Upper lobe of left lung (tissue), 6 donors: ENCODE results near the gene CFAP221. TPM values are rescaled to one million over a fixed set of nuclear protein-coding genes. Genes with fewer than 3 reads are reported as not detected.

ENCODE experiments used
- ATAC-seq, 2 donors: fragments of 200-7000 bp; cut with Tn5 transposase; one replicate each; pipeline ENCODE4 v1.9.1; 2022; ENCODE audit warnings: mild to moderate bottlenecking in 2 of 2, moderate library complexity in 2 of 2; ENCODE audit not compliant: low FRiP score in 2 of 2
- DNase-seq, 2 donors: peaks; one replicate each; pipeline ENCODE4 v3.0.0-alpha.2; 2019 to 2020
- H3K27ac ChIP-seq, 4 donors: fragments of 200-600 bp; sonication (generic); one replicate each; pipeline ENCODE4 v1.5.1; 2016 to 2019
- H3K27me3 ChIP-seq, 4 donors: fragments of 200-600 bp; sonication (generic); one replicate each; pipeline ENCODE4 v1.5.1; 2017 to 2019
- H3K36me3 ChIP-seq, 4 donors: fragments of 200-600 bp; sonication (generic); one replicate each; pipeline ENCODE4 v1.5.1; 2016 to 2019
- H3K4me1 ChIP-seq, 4 donors: fragments of 200-600 bp; sonication (generic); one replicate each; pipeline ENCODE4 v1.5.1; 2018 to 2019
- H3K4me3 ChIP-seq, 4 donors: fragments of 200-600 bp; sonication (generic); one replicate each; pipeline ENCODE4 v1.5.1; 2017 to 2019; ENCODE audit warnings: mild to moderate bottlenecking in 2 of 4, moderate library complexity in 1 of 4
- H3K9me3 ChIP-seq, 4 donors: fragments of 200-600 bp; sonication (generic); one replicate each; pipeline ENCODE4 v1.5.1; 2018 to 2019
- EP300 ChIP-seq, 4 donors: sonication (generic); formaldehyde crosslinking; IDR thresholded peaks; one replicate each; pipeline ENCODE4 v1.5.1; 2017; ENCODE audit warnings: antibody characterized with exemption in 4 of 4, control low read depth in 2 of 4
- POLR2A ChIP-seq, 4 donors: fragments of 450-650 bp; IDR thresholded peaks; one replicate each; pipeline ENCODE4 v1.5.1; 2016 to 2017; ENCODE audit warnings: antibody characterized with exemption in 4 of 4, mild to moderate bottlenecking in 2 of 4
- POLR2AphosphoS5 ChIP-seq, 2 donors: sonication (generic); formaldehyde crosslinking; IDR thresholded peaks; one replicate each; pipeline ENCODE4 v1.5.1; 2017; ENCODE audit warnings: antibody characterized with exemption in 2 of 2
- WGBS, 2 donors: methylation state at CpG; one replicate each; pipeline ENCODE4 v1.1.5; 2017 to 2018; 5-methylcytosine and 5-hydroxymethylcytosine counted together
- total RNA-seq, 6 donors: library from RNA; depleted of rRNA in 4 of 6; stranded (reverse); fragments of >200 nt in 4 of 6; gene quantifications; one replicate each; pipeline versions ENCODE4 v1.1.0 to v1.2.1, GENCODE V29; 2016 to 2021
- TF ChIP-seq, protein P1 (sequence below), 6 experiments: fragments of 450-650 bp in 4 of 6; fragments of 200-600 bp in 2 of 6; sonication (generic) in 2 of 6; IDR thresholded peaks; one replicate each; pipeline ENCODE4 v1.5.1; 2016 to 2019; ENCODE audit warnings: antibody characterized with exemption in 6 of 6
- donor health status: DM: no; HTN: no; CAD: no; lungs with moderate emphysema.
- donor health status: DM: no; HTN: yes; CAD: no; lungs with severe emphysema.

CFAP221 gene
- total RNA-seq: 10 to 100 TPM; 13.9 to 67.5 (median 30.9) TPM

GRCh38 chr2:119544075-119544938, at the start of gene CFAP221:
Gene CFAP221, plus strand, starts transcription at chr2:119544449. Its CDS starts 1,683 bp downstream, at chr2:119546132.
- no peaks in the 10 kb centered on the region for H3K36me3 ChIP-seq
- TF ChIP-seq POLR2A (IDR thresholded peaks at IDR 0.05): peak in 2 of 4 donors; percentile 71 to 83
- TF ChIP-seq POLR2AphosphoS5 (IDR thresholded peaks at IDR 0.05): no peak
- peak within 1 kb of the TSS; percentile 82 to 96 (median 86) for H3K27ac ChIP-seq
- WGBS, 2 donors: 9 to 14% methylated on average over 33 to 69 of the region's 89 CpGs
- H3K27me3 ChIP-seq: peaks cover 0 to 6% (median 2%) of the 10 kb centered on the region in 4 donors
- no peaks in the 10 kb centered on the region for H3K9me3 ChIP-seq
- DNase-seq (peak; percentile 83 to 97), ATAC-seq (peak; percentile 81 to 94)
- H3K4me1 ChIP-seq: peaks cover 0 to 36% (median 27%) of the 10 kb centered on the region in 4 donors
- peak within 1 kb of the TSS; percentile 40 to 67 (median 64) for H3K4me3 ChIP-seq

- H3K9me3 ChIP-seq: peaks cover 0 to 11% (median 2%) of the 10 kb centered on the region in 4 donors
- H3K27me3 ChIP-seq: no peaks in the 10 kb centered on the region
- TF ChIP-seq, protein P1, sequence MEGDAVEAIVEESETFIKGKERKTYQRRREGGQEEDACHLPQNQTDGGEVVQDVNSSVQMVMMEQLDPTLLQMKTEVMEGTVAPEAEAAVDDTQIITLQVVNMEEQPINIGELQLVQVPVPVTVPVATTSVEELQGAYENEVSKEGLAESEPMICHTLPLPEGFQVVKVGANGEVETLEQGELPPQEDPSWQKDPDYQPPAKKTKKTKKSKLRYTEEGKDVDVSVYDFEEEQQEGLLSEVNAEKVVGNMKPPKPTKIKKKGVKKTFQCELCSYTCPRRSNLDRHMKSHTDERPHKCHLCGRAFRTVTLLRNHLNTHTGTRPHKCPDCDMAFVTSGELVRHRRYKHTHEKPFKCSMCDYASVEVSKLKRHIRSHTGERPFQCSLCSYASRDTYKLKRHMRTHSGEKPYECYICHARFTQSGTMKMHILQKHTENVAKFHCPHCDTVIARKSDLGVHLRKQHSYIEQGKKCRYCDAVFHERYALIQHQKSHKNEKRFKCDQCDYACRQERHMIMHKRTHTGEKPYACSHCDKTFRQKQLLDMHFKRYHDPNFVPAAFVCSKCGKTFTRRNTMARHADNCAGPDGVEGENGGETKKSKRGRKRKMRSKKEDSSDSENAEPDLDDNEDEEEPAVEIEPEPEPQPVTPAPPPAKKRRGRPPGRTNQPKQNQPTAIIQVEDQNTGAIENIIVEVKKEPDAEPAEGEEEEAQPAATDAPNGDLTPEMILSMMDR (IDR thresholded peaks at IDR 0.05): peak in 2 of 6 experiments; percentile 10 to 46
- no peak for TF ChIP-seq POLR2A (IDR thresholded peaks at IDR 0.05)
- ATAC-seq: no peak
- no peak overlapping the region for H3K4me3 ChIP-seq
- WGBS, 2 donors: 52 to 68% methylated on average over 2 of the region's 2 CpGs
- H3K27ac ChIP-seq: peak overlapping the region in 2 of 4 donors; percentile 37 to 38
- DNase-seq: peak in 1 of 2 donors; percentile 64
- H3K4me1 ChIP-seq: peaks cover 3 to 14% (median 10%) of the 10 kb centered on the region in 4 donors
- no peaks in the 10 kb centered on the region for H3K36me3 ChIP-seq
Observed at GRCh38 chr2:119495948-119496347, 48.3 kb upstream of the CFAP221 start.

DNA sequence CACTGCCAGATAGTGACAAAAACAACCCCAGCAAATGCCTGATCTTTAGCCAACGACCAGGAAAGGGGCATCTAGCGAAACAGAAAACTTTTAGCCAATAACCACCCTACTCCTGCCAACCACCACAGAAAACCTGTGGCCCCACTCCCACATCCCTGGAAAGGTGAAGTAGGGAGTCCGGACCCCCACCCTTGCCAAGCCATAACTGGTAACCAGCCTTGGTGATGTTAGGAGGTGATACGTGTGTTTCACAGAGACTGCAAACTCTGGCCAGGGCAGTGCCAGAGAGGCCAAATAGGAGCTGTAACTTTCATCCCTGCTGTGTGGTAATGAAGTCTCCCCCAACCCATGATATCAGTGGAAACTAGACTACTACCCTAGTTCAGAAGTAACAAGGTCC, 47.6 kb upstream of the CFAP221 start:
- Histone ChIP-seq H3K36me3 (no peaks in the 10 kb centered on the region), H3K27me3 (no peaks in the 10 kb centered on the region), H3K27ac (peak overlapping the region in 2 of 4 donors; percentile 37 to 38), H3K4me3 (no peak overlapping the region), H3K4me1 (peaks cover 0 to 7% (median 3%) of the 10 kb centered on the region in 4 donors), H3K9me3 (peaks cover 0 to 13% (median 2%) of the 10 kb centered on the region in 4 donors)
- 71 to 84% methylated on average over 3 to 4 of the region's 4 CpGs for WGBS, 2 donors
- DNase-seq: no peak
- TF ChIP-seq, protein P1 (IDR thresholded peaks at IDR 0.05): no peak
- no peak for TF ChIP-seq POLR2A (IDR thresholded peaks at IDR 0.05)
- TF ChIP-seq EP300 (IDR thresholded peaks at IDR 0.05): no peak
- no peak for TF ChIP-seq POLR2AphosphoS5 (IDR thresholded peaks at IDR 0.05)
- ATAC-seq: no peak

DNA sequence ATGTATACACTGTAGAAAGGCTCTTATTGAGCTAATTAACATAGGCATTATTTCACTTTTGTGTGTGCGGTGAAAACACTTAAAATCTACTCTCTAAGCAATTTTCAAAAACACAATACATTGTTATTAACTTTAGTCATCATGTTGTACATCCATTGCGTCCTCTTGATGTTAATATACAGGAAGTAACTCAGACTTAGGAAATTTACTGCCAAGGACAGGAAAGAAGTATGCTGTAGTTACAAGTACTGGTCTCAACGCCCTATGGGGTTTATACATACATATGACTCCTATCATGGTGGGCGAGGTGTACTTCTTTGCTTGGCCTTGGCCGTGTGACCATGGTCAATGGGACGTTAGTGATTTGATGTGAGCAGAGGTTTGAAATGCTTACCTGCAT, 35.5 kb upstream of the CFAP221 start:
- H3K9me3 ChIP-seq: no peaks in the 10 kb centered on the region
- H3K27me3 ChIP-seq: no peaks in the 10 kb centered on the region
- H3K36me3 ChIP-seq: no peaks in the 10 kb centered on the region
- TF ChIP-seq POLR2A (IDR thresholded peaks at IDR 0.05): no peak
- TF ChIP-seq, protein P1 (IDR thresholded peaks at IDR 0.05): no peak
- TF ChIP-seq EP300 (IDR thresholded peaks at IDR 0.05): no peak
- TF ChIP-seq POLR2AphosphoS5 (IDR thresholded peaks at IDR 0.05): no peak
- no peaks in the 10 kb centered on the region for H3K4me1 ChIP-seq
- H3K4me3 ChIP-seq: no peak overlapping the region
- H3K27ac ChIP-seq: no peak overlapping the region
- DNase-seq (no peak), ATAC-seq (no peak)
- WGBS, 2 donors: 69 to 72% methylated on average over 6 of the region's 6 CpGs

DNA sequence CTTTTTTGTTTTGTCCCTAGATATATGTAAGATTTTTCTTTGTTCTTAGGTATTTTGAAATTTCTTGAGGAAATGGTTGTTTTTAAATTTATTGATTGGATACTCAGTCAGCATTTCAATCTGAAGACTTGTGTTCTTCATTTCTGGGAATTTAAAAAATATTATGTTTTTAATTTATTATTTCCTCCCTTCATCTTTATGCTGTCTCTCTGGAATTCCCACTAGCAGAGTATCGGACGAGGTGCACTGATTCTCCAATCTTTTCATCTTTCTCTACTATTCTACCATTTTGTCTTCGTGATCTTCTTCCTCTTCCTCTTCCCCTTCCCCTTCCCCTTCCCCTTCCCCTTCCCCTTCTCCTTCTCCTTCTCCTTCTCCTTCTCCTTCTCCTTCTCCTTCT, 32.3 kb upstream of the CFAP221 start:
- Histone ChIP-seq H3K27ac (no peak overlapping the region), H3K9me3 (no peaks in the 10 kb centered on the region), H3K36me3 (no peaks in the 10 kb centered on the region), H3K4me3 (no peak overlapping the region), H3K4me1 (no peaks in the 10 kb centered on the region), H3K27me3 (no peaks in the 10 kb centered on the region)
- TF ChIP-seq, protein P1 (IDR thresholded peaks at IDR 0.05): no peak
- TF ChIP-seq EP300 (IDR thresholded peaks at IDR 0.05) (no peak), POLR2A (IDR thresholded peaks at IDR 0.05) (no peak), POLR2AphosphoS5 (IDR thresholded peaks at IDR 0.05) (no peak)
- DNase-seq: no peak
- WGBS, 2 donors: 86 to 93% methylated on average over 3 of the region's 3 CpGs
- no peak for ATAC-seq
